ENCODE data around the gene VPS39. TPM values are rescaled to one million over a fixed set of nuclear protein-coding genes. Genes with fewer than 3 reads are reported as not detected.
A peak's percentile ranks its signal among the peaks of the same experiment; 100 is the strongest.

VPS39 gene
- total RNA-seq, 1 donor: 69.1 TPM

- Histone ChIP-seq H3K27me3 (ENCODE audit: insufficient read depth, low read length) (no peaks in the 10 kb centered on the region), H3K79me2 (ENCODE audit: insufficient read depth, low read length) (peaks cover 27% of the 10 kb centered on the region), H3K36me3 (ENCODE audit: insufficient read depth, low read length) (peaks cover 55% of the 10 kb centered on the region), H3K4me3 (ENCODE audit: insufficient read depth, low read length) (no peak overlapping the region), H3K4me2 (ENCODE audit: insufficient read depth, low read length) (no peak overlapping the region), H2AFZ (ENCODE audit: low read length) (no peak overlapping the region), H3K9me3 (ENCODE audit: low read depth, low read length) (no peaks in the 10 kb centered on the region), H3K27ac (ENCODE audit: low read depth, low read length) (no peak overlapping the region), H4K20me1 (ENCODE audit: insufficient read depth, low read length) (peaks cover 12% of the 10 kb centered on the region), H3K4me1 (ENCODE audit: insufficient read depth, low read length) (peaks cover 9% of the 10 kb centered on the region)
- TF ChIP-seq, protein P1, sequence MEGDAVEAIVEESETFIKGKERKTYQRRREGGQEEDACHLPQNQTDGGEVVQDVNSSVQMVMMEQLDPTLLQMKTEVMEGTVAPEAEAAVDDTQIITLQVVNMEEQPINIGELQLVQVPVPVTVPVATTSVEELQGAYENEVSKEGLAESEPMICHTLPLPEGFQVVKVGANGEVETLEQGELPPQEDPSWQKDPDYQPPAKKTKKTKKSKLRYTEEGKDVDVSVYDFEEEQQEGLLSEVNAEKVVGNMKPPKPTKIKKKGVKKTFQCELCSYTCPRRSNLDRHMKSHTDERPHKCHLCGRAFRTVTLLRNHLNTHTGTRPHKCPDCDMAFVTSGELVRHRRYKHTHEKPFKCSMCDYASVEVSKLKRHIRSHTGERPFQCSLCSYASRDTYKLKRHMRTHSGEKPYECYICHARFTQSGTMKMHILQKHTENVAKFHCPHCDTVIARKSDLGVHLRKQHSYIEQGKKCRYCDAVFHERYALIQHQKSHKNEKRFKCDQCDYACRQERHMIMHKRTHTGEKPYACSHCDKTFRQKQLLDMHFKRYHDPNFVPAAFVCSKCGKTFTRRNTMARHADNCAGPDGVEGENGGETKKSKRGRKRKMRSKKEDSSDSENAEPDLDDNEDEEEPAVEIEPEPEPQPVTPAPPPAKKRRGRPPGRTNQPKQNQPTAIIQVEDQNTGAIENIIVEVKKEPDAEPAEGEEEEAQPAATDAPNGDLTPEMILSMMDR (IDR thresholded peaks at IDR 0.05; ENCODE audit: extremely low read depth, low read depth, low read length): no peak
- no peak for DNase-seq (ENCODE audit: insufficient read length, low spot score, missing footprints)
These were observed 2.6 kb upstream of the VPS39 start for GRCh38 chr15:42210696-42211095.

DNA sequence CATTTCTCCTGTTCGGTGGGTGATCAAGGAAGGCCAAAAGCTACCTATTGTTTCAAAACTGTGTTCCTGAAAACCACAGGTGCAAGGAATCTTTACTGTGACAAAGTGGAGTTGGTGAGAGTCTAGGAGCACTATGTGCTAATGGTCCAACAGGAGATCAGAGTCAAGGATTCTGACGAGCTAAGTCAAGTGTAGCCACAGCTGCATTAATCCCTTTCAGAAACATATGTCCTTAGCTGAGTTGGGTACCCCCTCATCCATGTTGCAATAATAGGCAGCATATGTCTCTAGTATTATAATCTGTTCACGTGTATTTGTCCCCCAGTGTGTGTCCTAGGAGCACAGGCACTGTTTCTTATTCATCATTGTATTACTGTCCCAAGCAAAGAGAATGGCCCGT lies 1.7 kb downstream of the VPS39 start:
- no peak overlapping the region for H3K27ac ChIP-seq (ENCODE audit: low read depth, low read length)
- no peaks in the 10 kb centered on the region for H3K27me3 ChIP-seq (ENCODE audit: insufficient read depth, low read length)
- TF ChIP-seq, protein P1 (IDR thresholded peaks at IDR 0.05; ENCODE audit: extremely low read depth, low read depth, low read length): no peak
- H3K36me3 ChIP-seq (ENCODE audit: insufficient read depth, low read length): peaks cover 15% of the 10 kb centered on the region
- H3K9me3 ChIP-seq (ENCODE audit: low read depth, low read length): no peaks in the 10 kb centered on the region
- H3K4me2 ChIP-seq (ENCODE audit: insufficient read depth, low read length): peak overlapping the region; percentile 88
- peaks cover 57% of the 10 kb centered on the region for H3K79me2 ChIP-seq (ENCODE audit: insufficient read depth, low read length)
- no peak overlapping the region for H2AFZ ChIP-seq (ENCODE audit: low read length)
- no peak for DNase-seq (ENCODE audit: insufficient read length, low spot score, missing footprints)
- peaks cover 16% of the 10 kb centered on the region for H4K20me1 ChIP-seq (ENCODE audit: insufficient read depth, low read length)
- H3K4me1 ChIP-seq (ENCODE audit: insufficient read depth, low read length): peaks cover 9% of the 10 kb centered on the region
- no peak overlapping the region for H3K4me3 ChIP-seq (ENCODE audit: insufficient read depth, low read length)

DNA sequence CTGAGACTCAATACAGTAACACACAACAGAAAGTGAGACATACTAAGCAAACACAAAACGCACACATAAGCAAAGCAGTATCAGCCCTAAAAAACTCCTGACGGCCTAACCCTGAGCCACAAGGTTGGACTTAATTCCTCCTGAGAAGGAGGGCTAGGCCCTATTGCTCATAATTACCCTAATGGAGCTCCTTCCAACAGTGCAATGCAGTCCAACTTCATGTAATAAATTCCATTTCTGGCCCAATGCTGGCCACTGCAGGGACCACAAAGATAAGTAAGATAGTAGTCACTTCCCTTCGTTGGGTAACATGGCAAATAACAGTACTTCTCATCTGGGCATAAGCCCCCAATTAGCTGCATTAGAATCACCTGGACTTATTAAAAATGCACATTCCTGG lies 4.2 kb downstream of the VPS39 start:
- Histone ChIP-seq H4K20me1 (ENCODE audit: insufficient read depth, low read length) (peaks cover 18% of the 10 kb centered on the region), H3K4me1 (ENCODE audit: insufficient read depth, low read length) (peaks cover 9% of the 10 kb centered on the region), H3K79me2 (ENCODE audit: insufficient read depth, low read length) (peaks cover 69% of the 10 kb centered on the region), H3K9me3 (ENCODE audit: low read depth, low read length) (no peaks in the 10 kb centered on the region), H2AFZ (ENCODE audit: low read length) (no peak overlapping the region), H3K4me2 (ENCODE audit: insufficient read depth, low read length) (no peak overlapping the region), H3K27me3 (ENCODE audit: insufficient read depth, low read length) (no peaks in the 10 kb centered on the region), H3K27ac (ENCODE audit: low read depth, low read length) (no peak overlapping the region), H3K36me3 (ENCODE audit: insufficient read depth, low read length) (peaks cover 4% of the 10 kb centered on the region), H3K4me3 (ENCODE audit: insufficient read depth, low read length) (no peak overlapping the region)
- TF ChIP-seq, protein P1 (IDR thresholded peaks at IDR 0.05; ENCODE audit: extremely low read depth, low read depth, low read length): no peak
- DNase-seq (ENCODE audit: insufficient read length, low spot score, missing footprints): no peak

DNA sequence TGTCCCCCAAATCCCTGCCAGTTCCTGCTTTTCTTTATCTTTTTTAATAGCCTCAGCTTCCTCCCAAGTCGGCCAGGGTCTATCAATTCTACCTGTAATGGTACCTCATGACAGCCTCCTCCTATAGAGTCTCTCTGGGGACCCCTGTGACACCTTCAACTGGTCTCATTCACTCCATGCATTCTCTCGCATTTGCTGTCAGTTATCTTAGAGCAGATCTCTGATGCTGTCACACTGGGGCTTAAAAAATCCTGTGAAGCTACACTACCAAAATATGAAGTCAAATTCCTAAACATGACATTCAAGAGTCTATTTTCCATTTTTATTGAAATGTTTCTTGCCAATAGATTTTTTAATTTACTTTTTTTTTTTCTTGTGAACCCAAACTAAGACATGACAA lies 5.5 kb downstream of the VPS39 start:
- H4K20me1 ChIP-seq (ENCODE audit: insufficient read depth, low read length): peaks cover 18% of the 10 kb centered on the region
- H3K4me1 ChIP-seq (ENCODE audit: insufficient read depth, low read length): peaks cover 7% of the 10 kb centered on the region
- no peak overlapping the region for H3K4me3 ChIP-seq (ENCODE audit: insufficient read depth, low read length)
- H3K4me2 ChIP-seq (ENCODE audit: insufficient read depth, low read length): no peak overlapping the region
- no peak overlapping the region for H3K27ac ChIP-seq (ENCODE audit: low read depth, low read length)
- DNase-seq (ENCODE audit: insufficient read length, low spot score, missing footprints): no peak
- H3K79me2 ChIP-seq (ENCODE audit: insufficient read depth, low read length): peaks cover 69% of the 10 kb centered on the region
- H3K36me3 ChIP-seq (ENCODE audit: insufficient read depth, low read length): peaks cover 13% of the 10 kb centered on the region
- TF ChIP-seq, protein P1 (IDR thresholded peaks at IDR 0.05; ENCODE audit: extremely low read depth, low read depth, low read length): no peak
- H3K27me3 ChIP-seq (ENCODE audit: insufficient read depth, low read length): no peaks in the 10 kb centered on the region
- no peaks in the 10 kb centered on the region for H3K9me3 ChIP-seq (ENCODE audit: low read depth, low read length)
- H2AFZ ChIP-seq (ENCODE audit: low read length): no peak overlapping the region

Data from osteoblast (primary cell).